HAP-1 (cell line): ENCODE data around the gene INHBE.
A peak's percentile ranks its signal among the peaks of the same experiment; 100 is the strongest.
"Not testable (repeated sequence)": the region's sequence is repeated elsewhere in the genome, so short reads cannot be mapped to it uniquely, and the experiment has no call there.

ENCODE experiments used
- DNase-seq, 2 experiments: peaks; one replicate each; pipeline ENCODE4 v3.0.0-alpha.2; 2016 to 2020; ENCODE audit warnings: low spot score in 2 of 2
- H3K27me3 ChIP-seq: fragments of 250-450 bp; sonication (Bioruptor Pico); 2 replicates; pipeline ENCODE4 v1.5.1; 2020; ENCODE audit warnings: low read depth, mild to moderate bottlenecking, moderate library complexity
- H3K36me3 ChIP-seq: fragments of 250-450 bp; sonication (Bioruptor Pico); replicated peaks from 2 replicates; pipeline ENCODE4 v1.5.1; 2020; ENCODE audit warnings: mild to moderate bottlenecking
- H3K4me1 ChIP-seq: fragments of 250-450 bp; sonication (Bioruptor Pico); 2 replicates; pipeline ENCODE4 v1.5.1; 2020; ENCODE audit warnings: mild to moderate bottlenecking
- H3K4me3 ChIP-seq: fragments of 250-450 bp; sonication (Bioruptor Pico); 2 replicates; pipeline ENCODE4 v1.5.1; 2020; ENCODE audit warnings: mild to moderate bottlenecking, moderate library complexity
- H3K9me3 ChIP-seq: fragments of 250-450 bp; sonication (Bioruptor Pico); 2 replicates; pipeline ENCODE4 v1.5.1; 2020; ENCODE audit warnings: mild to moderate bottlenecking, moderate library complexity
- in situ Hi-C: fragments of 300-500 bp; cut with MboI; formaldehyde crosslinking; loops from 3 replicates; pipeline ENCODE4 v1.14.3; 2020; ENCODE audit warnings: low sequenced_read_pairs, inconsistent platforms, mixed read lengths

The INHBE gene

GRCh38 chr12:57454566-57455373 is at the start of gene INHBE:
Gene INHBE, plus strand, starts transcription at chr12:57455307. Its CDS starts 230 bp downstream, at chr12:57455537.
- DNase-seq, result peak in 1 of 2 experiments; percentile 54

GRCh38 chr12:57410534-57410933 is 44.6 kb upstream of the INHBE start:
- in situ Hi-C loops, result no loop called here
- Histone ChIP-seq H3K36me3 (no peaks in the 10 kb centered on the region; the same call in 1 of the 2 replicates), H3K4me3 (no peak overlapping the region), H3K4me1 (peaks cover 7% of the 10 kb centered on the region), H3K9me3 (no peaks in the 10 kb centered on the region), H3K27me3 (no peaks in the 10 kb centered on the region)
- DNase-seq, result no peak

More at GRCh38 chr12:57454566-57455373, at the start of gene INHBE:
- Histone ChIP-seq H3K27me3 (no peaks in the 10 kb centered on the region), H3K4me3 (peak within 1 kb of the TSS; percentile 12), H3K9me3 (no peaks in the 10 kb centered on the region), H3K4me1 (peaks cover 12% of the 10 kb centered on the region), H3K36me3 (no peaks in the 10 kb centered on the region)
- in situ Hi-C loops, result loop anchor here (5.0 kb wide), 1 partner anchor 192 kb away; no protein-coding TSS in a partner anchor

GRCh38 chr12:57414160-57414559 is 40.9 kb upstream of the INHBE start:
- H3K36me3 ChIP-seq, H3K9me3 ChIP-seq, H3K27me3 ChIP-seq, in situ Hi-C loops, DNase-seq, H3K4me1 ChIP-seq, H3K4me3 ChIP-seq: not testable (repeated sequence)

- Histone ChIP-seq H3K4me3 (no peak overlapping the region), H3K36me3 (no peaks in the 10 kb centered on the region; the same call in 1 of the 2 replicates), H3K4me1 (peaks cover 7% of the 10 kb centered on the region), H3K9me3 (no peaks in the 10 kb centered on the region), H3K27me3 (no peaks in the 10 kb centered on the region)
- in situ Hi-C loops, result no loop called here
- DNase-seq, result no peak
Observed at GRCh38 chr12:57415088-57415487, 40.0 kb upstream of the INHBE start.

- Histone ChIP-seq H3K9me3 (no peaks in the 10 kb centered on the region), H3K4me3 (no peak overlapping the region), H3K36me3 (no peaks in the 10 kb centered on the region; the same call in 1 of the 2 replicates), H3K27me3 (no peaks in the 10 kb centered on the region), H3K4me1 (peaks cover 7% of the 10 kb centered on the region)
- no peak for DNase-seq
- in situ Hi-C loops, result no loop called here
Observed at GRCh38 chr12:57416039-57416996, 38.8 kb upstream of the INHBE start.

- H3K36me3 ChIP-seq, result peaks cover 10% of the 10 kb centered on the region
Observed at GRCh38 chr12:57418255-57418654, 36.9 kb upstream of the INHBE start.

GRCh38 chr12:57419495-57419894 is 35.6 kb upstream of the INHBE start:
- in situ Hi-C loops, result no loop called here
- Histone ChIP-seq H3K36me3 (peaks cover 10% of the 10 kb centered on the region), H3K27me3 (no peaks in the 10 kb centered on the region), H3K9me3 (no peaks in the 10 kb centered on the region), H3K4me3 (no peak overlapping the region), H3K4me1 (peaks cover 7% of the 10 kb centered on the region)
- no peak for DNase-seq

More at GRCh38 chr12:57418255-57418654, 36.9 kb upstream of the INHBE start:
- DNase-seq, result no peak
- Histone ChIP-seq H3K27me3 (no peaks in the 10 kb centered on the region), H3K4me3 (no peak overlapping the region), H3K9me3 (no peaks in the 10 kb centered on the region), H3K4me1 (peaks cover 7% of the 10 kb centered on the region)
- in situ Hi-C loops, result no loop called here

GRCh38 chr12:57420482-57420881 is 34.6 kb upstream of the INHBE start:
- no peak for DNase-seq
- H3K4me1 ChIP-seq, result no peaks in the 10 kb centered on the region; the same call in 1 of the 2 replicates
- H3K9me3 ChIP-seq, result no peaks in the 10 kb centered on the region
- no peaks in the 10 kb centered on the region for H3K27me3 ChIP-seq
- peaks cover 10% of the 10 kb centered on the region for H3K36me3 ChIP-seq
- in situ Hi-C loops, result no loop called here
- H3K4me3 ChIP-seq, result no peak overlapping the region

- H3K4me3 ChIP-seq, in situ Hi-C loops, H3K9me3 ChIP-seq, DNase-seq, H3K27me3 ChIP-seq, H3K4me1 ChIP-seq: not testable (repeated sequence)
- H3K36me3 ChIP-seq, result peaks cover 11% of the 10 kb centered on the region
Observed at GRCh38 chr12:57426948-57427347, 28.2 kb upstream of the INHBE start.

- Histone ChIP-seq H3K9me3 (no peaks in the 10 kb centered on the region), H3K4me1 (peaks cover 13% of the 10 kb centered on the region), H3K4me3 (peak overlapping the region; percentile 50), H3K27me3 (no peaks in the 10 kb centered on the region), H3K36me3 (peaks cover 3% of the 10 kb centered on the region; the same call in 1 of the 2 replicates)
- in situ Hi-C loops, result no loop called here
- no peak for DNase-seq
Observed at GRCh38 chr12:57428965-57429364, 26.1 kb upstream of the INHBE start.

GRCh38 chr12:57429473-57430111 is 25.5 kb upstream of the INHBE start:
- Histone ChIP-seq H3K4me1 (peaks cover 13% of the 10 kb centered on the region), H3K4me3 (peak overlapping the region; percentile 50), H3K36me3 (peaks cover 3% of the 10 kb centered on the region; the same call in 1 of the 2 replicates), H3K27me3 (no peaks in the 10 kb centered on the region), H3K9me3 (no peaks in the 10 kb centered on the region)
- in situ Hi-C loops, result no loop called here
- DNase-seq, result peak in 1 of 2 experiments; percentile 24

- no peaks in the 10 kb centered on the region for H3K9me3 ChIP-seq
- peaks cover 13% of the 10 kb centered on the region for H3K4me1 ChIP-seq
- in situ Hi-C loops, result no loop called here
- peaks cover 3% of the 10 kb centered on the region; the same call in 1 of the 2 replicates for H3K36me3 ChIP-seq
- peak overlapping the region; percentile 50 for H3K4me3 ChIP-seq
- peak in 1 of 2 experiments; percentile 36 for DNase-seq
- no peaks in the 10 kb centered on the region for H3K27me3 ChIP-seq
Observed at GRCh38 chr12:57430112-57430930, 24.8 kb upstream of the INHBE start.
